ENCODE data around the gene PDRG1. TPM values are rescaled to one million over a fixed set of nuclear protein-coding genes. Genes with fewer than 3 reads are reported as not detected.

Gene PDRG1
- total RNA-seq (2014; rRNA removed; shearing (Covaris generic); ENCODE audit: low replicate concordance): 31.4 and 31.5 TPM in 2 replicates

- Histone ChIP-seq H3K9me3 (no peaks in the 10 kb centered on the region), H3K36me3 (peaks cover 33% of the 10 kb centered on the region), H3K4me3 (peak within 1 kb of the TSS; percentile 85), H3K27me3 (peaks cover 4% of the 10 kb centered on the region; the same call in 1 of the 2 replicates)
- peak; percentile 90 for DNase-seq
These were observed at the start of gene PDRG1 for GRCh38 chr20:31951530-31952453. Gene PDRG1 (minus strand): TSS chr20:31952046. CDS start chr20:31951961, 85 bp downstream.

DNA sequence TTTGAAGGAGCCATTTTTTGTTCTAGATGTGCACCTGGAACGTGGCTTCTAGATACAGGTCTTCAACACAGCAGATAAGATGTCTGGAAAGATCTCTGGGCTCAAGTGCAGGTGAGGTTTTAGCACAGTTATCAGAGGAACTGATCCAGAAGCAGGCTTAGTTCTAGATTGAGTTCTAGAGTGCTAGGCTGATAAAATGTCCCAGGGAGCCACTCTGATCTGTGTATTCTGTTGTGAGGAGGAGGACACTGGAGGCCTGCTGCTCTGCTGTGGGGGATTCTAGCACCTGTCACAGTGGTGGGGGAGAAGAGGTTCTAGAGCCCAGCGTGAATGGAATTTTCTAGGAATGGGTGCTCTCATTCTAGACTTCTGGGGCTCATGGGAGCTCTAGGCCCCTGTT is 46.4 kb upstream of the PDRG1 start:
- H3K36me3 ChIP-seq: no peaks in the 10 kb centered on the region
- no peak overlapping the region for H3K4me3 ChIP-seq
- H3K27me3 ChIP-seq: no peaks in the 10 kb centered on the region
- no peak for DNase-seq
- H3K9me3 ChIP-seq: no peaks in the 10 kb centered on the region

DNA sequence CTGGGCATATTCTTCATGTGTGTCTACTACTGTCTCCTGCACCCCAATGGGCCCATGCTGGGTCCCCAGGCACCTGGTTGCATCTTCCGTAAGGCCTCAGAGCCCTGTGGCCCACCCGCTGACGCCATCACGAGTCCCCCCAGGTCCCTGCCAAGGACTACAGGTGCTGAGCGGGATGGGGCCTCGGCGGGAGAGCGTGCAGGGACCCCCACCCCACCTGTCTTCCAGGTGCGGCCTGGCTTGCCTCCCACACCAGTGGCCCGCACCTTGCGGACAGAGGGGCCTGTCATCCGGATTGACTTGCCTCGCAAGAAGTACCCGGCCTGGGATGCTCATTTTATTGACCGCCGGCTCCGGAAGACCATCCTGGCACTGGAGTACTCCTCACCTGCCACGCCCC is 45.1 kb upstream of the PDRG1 start:
- H3K36me3 ChIP-seq: no peaks in the 10 kb centered on the region
- DNase-seq: no peak
- H3K4me3 ChIP-seq: no peak overlapping the region
- H3K27me3 ChIP-seq: no peaks in the 10 kb centered on the region
- H3K9me3 ChIP-seq: no peaks in the 10 kb centered on the region

- Histone ChIP-seq H3K4me3 (no peak overlapping the region), H3K27me3 (no peaks in the 10 kb centered on the region), H3K36me3 (no peaks in the 10 kb centered on the region), H3K9me3 (no peaks in the 10 kb centered on the region)
- no peak for DNase-seq
These were observed 40.2 kb upstream of the PDRG1 start for GRCh38 chr20:31992086-31992485.

DNA sequence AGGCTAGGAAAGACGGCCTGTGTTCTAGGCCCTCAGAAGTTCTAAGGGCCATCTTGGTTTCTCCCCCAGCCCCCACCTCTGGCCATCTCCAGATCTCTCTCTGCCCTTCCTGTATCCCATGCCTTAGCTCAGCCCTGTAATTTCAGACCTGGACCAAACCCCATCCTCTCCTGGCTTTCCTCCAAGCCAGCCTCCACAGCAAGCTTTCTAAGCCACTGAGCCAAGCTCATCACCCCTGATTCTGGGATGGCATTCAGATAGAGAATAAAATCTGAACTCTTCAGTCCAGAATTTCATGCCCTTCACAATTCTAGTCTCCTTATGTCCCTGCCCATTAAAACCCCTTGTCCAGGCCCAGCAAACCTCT is 39.5 kb upstream of the PDRG1 start:
- Histone ChIP-seq H3K9me3 (no peaks in the 10 kb centered on the region), H3K4me3 (no peak overlapping the region), H3K36me3 (no peaks in the 10 kb centered on the region), H3K27me3 (no peaks in the 10 kb centered on the region)
- DNase-seq: no peak

- Histone ChIP-seq H3K4me3 (no peak overlapping the region), H3K9me3 (no peaks in the 10 kb centered on the region), H3K36me3 (no peaks in the 10 kb centered on the region), H3K27me3 (no peaks in the 10 kb centered on the region)
- no peak for DNase-seq
These were observed 38.9 kb upstream of the PDRG1 start for GRCh38 chr20:31990641-31991338.

- Histone ChIP-seq H3K36me3 (no peaks in the 10 kb centered on the region), H3K4me3 (no peak overlapping the region), H3K9me3 (no peaks in the 10 kb centered on the region), H3K27me3 (no peaks in the 10 kb centered on the region)
- DNase-seq: no peak
These were observed 37.3 kb upstream of the PDRG1 start for GRCh38 chr20:31989030-31989645.

GRCh38 chr20:31988430-31989015 is 36.7 kb upstream of the PDRG1 start:
- H3K4me3 ChIP-seq: no peak overlapping the region
- no peaks in the 10 kb centered on the region for H3K9me3 ChIP-seq
- DNase-seq: no peak
- no peaks in the 10 kb centered on the region for H3K36me3 ChIP-seq
- no peaks in the 10 kb centered on the region for H3K27me3 ChIP-seq

DNA sequence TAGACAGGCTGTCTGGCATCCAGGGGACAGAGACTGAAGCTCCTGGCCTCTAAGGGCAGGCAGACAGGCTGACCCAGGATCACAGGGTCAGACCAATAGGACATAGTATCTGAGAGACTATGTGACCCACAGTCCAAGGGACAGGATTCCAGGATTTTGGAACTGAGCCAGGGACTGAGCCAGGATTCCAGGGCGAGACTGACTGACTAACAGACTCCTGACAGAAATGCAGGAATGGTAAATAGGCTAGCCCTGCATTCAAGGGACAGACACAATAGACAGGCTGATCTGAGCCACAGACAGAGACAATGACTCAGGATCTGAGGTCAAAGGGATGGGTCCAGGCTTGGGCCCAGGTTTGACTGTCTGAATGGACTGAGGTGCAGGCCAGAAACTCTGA is 35.9 kb upstream of the PDRG1 start:
- H3K9me3 ChIP-seq: no peaks in the 10 kb centered on the region
- no peaks in the 10 kb centered on the region for H3K27me3 ChIP-seq
- H3K36me3 ChIP-seq: no peaks in the 10 kb centered on the region
- DNase-seq: no peak
- H3K4me3 ChIP-seq: no peak overlapping the region

GRCh38 chr20:31984981-31985471 is 33.2 kb upstream of the PDRG1 start:
- Histone ChIP-seq H3K4me3 (no peak overlapping the region), H3K9me3 (no peaks in the 10 kb centered on the region), H3K36me3 (no peaks in the 10 kb centered on the region), H3K27me3 (no peaks in the 10 kb centered on the region)
- DNase-seq: no peak

- H3K9me3 ChIP-seq: no peaks in the 10 kb centered on the region
- no peak for DNase-seq
- H3K27me3 ChIP-seq: no peaks in the 10 kb centered on the region
These were observed 29.9 kb upstream of the PDRG1 start for GRCh38 chr20:31981784-31982183.

DNA sequence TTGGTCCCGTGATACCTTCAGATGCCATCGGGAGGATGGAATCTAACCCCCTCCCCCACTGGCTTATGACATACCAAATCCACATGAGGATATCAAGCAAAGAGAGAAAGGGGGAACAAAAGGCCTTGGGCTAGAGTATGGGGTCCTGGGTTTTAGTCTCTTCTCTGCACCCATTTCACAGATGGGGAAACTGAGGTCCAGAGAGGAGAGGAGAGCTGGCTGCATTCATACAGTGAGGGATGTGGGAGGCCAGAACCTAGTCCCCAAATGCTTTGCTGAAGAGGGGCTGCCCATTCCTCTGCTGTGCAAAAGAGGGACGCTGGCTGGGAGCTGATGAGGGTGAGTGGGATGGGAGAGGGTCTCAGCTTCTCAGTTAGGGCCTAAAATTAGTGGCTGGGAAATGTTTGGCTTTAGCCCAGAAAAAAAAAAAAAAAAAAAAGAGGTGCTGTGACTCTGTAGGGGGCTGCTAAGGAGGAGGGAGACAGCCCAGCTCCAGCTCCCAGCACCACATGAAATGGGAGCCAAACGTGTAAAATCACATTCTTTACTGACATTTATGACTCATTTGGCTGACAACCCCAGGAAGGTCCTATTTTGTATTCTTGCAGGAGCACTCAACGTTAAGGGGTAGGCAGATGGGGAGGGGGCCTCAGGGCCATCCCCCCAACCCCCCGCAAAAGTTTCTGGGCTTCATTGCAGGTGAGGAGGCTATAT is 28.0 kb upstream of the PDRG1 start:
- Histone ChIP-seq H3K4me3 (no peak overlapping the region), H3K36me3 (no peaks in the 10 kb centered on the region), H3K9me3 (no peaks in the 10 kb centered on the region), H3K27me3 (no peaks in the 10 kb centered on the region)
- DNase-seq: no peak

More at GRCh38 chr20:31981784-31982183, 29.9 kb upstream of the PDRG1 start:
- H3K4me3 ChIP-seq: no peak overlapping the region
- H3K36me3 ChIP-seq: no peaks in the 10 kb centered on the region

DNA sequence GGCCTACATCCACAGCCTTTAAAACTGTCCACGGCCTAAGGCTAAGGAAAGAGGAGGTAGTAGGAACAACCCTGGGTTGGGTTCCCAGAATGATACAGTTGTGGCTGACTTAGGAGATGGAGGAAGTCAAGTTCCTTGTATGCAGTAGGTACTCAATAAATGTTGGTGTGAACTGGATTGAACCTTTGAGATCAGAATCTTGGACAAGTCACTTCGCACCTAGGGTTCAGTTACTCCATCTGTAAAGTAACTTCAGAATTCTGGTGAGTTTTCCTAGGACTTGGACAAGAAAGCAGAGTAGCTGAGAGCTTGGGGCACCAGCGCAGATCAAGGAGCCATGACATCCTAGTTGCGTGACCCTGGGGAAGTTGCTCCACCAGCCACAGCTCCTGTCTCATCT is 25.2 kb upstream of the PDRG1 start:
- no peak for DNase-seq
- Histone ChIP-seq H3K27me3 (no peaks in the 10 kb centered on the region; the same call in 1 of the 2 replicates), H3K4me3 (no peak overlapping the region), H3K9me3 (no peaks in the 10 kb centered on the region), H3K36me3 (no peaks in the 10 kb centered on the region)

- Histone ChIP-seq H3K4me3 (no peak overlapping the region), H3K36me3 (no peaks in the 10 kb centered on the region), H3K27me3 (peaks cover 5% of the 10 kb centered on the region), H3K9me3 (no peaks in the 10 kb centered on the region)
- no peak for DNase-seq
These were observed 24.0 kb upstream of the PDRG1 start for GRCh38 chr20:31975874-31976273.

DNA sequence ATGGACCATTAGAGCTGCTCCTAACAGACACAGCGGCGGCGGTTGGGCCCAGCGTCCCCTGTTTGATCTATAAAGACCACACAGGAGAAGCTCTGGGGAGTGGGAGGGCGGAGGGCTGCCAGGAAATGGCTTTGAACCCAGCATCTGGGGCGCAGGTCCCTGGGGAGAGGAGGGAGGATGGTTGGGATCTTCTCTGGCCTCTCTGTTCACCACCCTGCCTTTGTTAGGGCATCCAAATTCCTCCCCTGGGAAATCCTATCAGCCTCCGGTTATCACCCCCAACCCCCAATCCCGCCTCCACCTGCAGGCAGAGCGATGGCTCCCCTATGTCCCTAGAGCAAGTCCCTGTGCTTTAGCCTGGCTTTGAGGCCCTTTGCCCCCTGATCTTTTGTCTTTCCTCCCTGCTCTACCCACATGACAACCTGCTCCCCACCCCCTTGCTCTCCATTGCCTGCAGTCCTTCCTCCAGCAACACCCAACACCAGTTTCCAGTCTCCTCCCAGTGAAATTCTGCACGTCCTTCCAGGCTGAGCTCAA is 23.2 kb upstream of the PDRG1 start:
- Histone ChIP-seq H3K9me3 (no peaks in the 10 kb centered on the region), H3K27me3 (peaks cover 8% of the 10 kb centered on the region), H3K4me3 (no peak overlapping the region), H3K36me3 (no peaks in the 10 kb centered on the region)
- no peak for DNase-seq

DNA sequence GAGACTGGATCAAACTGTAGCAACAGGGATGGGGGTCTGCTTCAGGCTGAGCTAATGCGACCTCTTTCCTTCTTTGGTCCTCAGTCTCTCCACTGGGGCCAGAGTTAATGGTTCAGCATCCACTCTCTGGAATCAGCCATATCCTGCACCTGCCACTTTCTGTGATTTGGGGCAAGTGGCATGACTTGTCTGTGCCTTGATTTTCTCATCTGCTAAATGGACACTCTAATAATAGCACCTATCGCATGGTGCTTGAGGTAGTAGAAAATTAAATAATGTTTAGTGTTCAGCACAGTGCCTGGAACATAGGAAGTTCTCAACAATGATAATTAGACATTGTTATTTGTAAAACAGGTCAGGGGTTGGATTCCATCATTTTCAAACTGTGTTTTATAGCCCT is 22.4 kb upstream of the PDRG1 start:
- peaks cover 8% of the 10 kb centered on the region for H3K27me3 ChIP-seq
- no peaks in the 10 kb centered on the region for H3K36me3 ChIP-seq
- H3K9me3 ChIP-seq: no peaks in the 10 kb centered on the region
- DNase-seq: no peak
- H3K4me3 ChIP-seq: no peak overlapping the region

All from MG63 (cell line).